GM19328 (cell line): ENCODE data around the gene BTNL2.

ENCODE experiments used
- ATAC-seq: cut with Tn5 transposase; IDR thresholded peaks from one replicate; pipeline ENCODE4 v1.9.1; 2021; ENCODE audit warnings: mild to moderate bottlenecking, moderate library complexity; ENCODE audit not compliant: unreplicated experiment

The BTNL2 gene

GRCh38 chr6:32416036-32416435 is 9.1 kb upstream of the BTNL2 start:
- no peak for ATAC-seq

DNA sequence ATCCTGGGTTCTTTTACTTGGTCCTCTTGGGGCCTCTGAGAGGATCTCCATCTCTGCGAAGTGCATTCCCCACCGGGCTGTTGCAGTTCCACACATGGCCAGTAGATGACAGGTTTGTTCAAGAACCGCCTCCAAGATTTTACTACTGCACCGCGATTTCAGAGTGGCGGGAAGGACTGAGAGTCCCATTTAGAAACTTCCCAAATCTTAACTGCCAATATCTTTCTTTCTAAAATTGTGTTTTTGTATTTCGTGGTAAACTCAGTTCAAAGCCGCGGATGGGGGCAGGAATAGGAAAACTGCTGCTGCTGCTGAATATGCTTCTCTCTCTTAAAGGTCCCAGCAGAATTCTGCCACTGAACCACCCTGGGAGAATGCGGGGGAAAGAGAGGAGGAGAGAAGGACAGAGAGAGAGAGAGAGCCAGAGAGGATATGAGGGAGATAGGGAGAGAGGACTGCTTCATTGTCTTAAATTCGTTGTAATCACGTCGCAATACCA is 8.6 kb upstream of the BTNL2 start:
- ATAC-seq, result no peak

DNA sequence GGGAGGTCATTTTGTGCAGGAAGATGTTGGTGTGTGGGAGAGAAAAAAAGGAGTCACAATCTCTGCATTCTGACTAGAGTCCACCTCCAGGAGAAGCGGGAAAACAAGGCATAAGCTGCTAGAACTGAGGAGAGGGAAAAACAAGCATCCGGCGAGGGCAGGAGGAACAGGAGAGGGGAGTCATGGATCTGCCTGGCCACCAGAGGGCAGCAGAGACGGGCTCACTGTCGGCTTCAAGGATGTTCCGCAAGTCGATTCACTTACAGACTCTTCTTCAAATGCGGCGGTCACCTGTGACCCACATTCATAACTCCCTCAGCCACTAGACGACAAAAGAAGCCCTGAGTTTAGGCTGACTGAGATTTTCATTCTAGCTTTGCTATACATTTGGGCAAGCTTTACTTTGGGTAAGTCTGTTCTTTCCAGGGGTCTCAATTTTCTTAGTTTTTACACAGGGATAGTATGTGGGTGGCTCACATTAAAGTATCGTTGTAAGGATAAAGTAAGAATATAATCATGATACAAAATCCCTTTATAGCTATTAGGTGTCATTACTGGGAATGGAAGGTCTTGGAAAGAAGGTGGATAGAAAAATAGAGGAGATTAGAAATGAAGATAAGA is 6.6 kb upstream of the BTNL2 start:
- ATAC-seq, result no peak

DNA sequence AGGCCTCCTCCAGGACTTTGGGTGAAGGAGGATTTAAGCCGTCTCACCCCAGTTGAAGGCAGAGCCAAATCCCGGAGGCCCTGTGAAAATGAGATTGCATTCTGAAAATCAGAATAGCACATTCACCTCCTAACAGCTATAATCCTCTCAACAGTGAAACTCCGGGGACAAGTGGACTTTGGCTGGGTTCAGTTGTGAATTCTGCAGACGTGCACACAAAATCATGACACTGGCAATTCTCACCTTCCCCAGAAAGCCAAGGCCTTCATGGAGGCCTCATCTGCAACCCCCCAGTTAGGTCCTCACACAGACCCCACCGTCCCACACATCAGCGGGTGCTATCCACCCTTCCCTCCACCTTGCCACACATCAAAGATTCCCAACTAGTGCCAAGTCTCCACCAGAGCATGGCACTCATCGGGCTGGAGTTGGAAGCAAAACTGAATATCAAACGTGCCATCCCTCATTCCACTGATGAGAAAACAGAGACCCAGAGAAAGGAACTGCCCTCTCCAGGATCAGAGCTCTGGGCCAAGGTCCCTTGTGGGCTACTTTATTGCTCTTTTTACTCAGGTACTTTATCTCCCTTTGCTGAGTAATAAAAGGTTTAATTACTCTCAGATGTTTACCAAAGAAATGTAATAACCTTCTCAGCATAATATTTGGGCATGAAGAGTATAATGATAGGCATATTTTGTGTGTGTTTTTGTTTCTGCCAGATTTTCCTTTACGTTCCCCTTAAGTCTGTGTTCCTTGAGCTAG is 4.8 kb upstream of the BTNL2 start:
- ATAC-seq, result no peak

DNA sequence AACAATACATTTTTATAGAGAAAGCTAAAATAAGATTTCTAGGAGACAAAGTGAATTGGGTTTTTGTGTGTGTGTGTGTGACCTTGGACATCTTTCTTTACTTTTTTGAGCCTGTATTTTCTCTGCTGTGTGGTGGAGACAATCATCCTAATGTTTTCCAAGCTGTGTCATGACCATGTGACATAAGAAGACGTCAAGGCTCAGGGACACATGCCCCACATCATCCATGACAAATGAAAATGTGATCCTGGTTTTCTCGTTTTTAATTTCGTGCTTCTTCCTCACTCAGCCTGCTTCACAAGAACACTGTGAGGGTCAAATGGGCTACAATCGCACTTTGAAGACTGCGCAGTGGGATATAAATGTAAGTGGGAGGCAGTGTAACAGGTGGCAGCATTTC is 3.9 kb upstream of the BTNL2 start:
- no peak for ATAC-seq

DNA sequence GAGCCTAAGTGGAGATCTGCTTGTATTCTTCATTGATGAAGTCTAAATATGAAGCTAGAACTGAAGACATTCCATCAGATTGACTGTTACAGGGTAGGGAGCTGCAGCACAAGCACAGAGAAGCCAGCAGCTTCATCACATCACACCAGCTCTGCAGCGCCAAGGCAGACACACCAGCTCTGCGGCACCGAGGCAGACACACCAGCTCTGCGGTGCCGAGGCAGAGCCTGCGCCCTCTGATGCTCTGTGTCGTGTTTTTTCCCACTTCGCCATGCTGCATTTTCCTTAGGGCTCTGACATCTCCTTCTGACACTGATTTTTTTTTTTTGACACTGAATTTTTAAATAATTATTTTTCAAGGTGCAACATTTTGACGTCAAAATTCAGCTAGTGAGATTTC is 784 bp downstream of the BTNL2 start:
- no peak for ATAC-seq

DNA sequence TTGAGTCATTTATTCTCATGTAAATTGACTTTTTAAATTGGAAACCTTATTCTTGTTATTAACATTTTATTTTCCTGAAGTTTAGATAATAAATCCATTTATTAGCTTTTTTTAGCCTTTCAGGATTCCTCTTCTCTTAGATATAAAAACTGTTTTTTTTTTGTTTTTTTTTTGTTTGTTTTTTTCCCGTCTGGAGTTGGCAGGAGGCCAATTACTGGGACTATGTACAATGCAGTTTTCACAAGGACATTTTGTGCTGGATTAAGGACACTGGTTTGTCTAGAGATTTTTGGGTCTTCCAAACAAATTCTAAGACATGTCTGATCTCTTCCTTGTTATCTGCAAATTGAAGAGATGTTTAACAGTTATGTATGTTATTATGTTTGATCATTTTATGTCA is 1.3 kb downstream of the BTNL2 start:
- ATAC-seq, result no peak

- no peak for ATAC-seq
Measured at GRCh38 chr6:32402812-32403211, 4.2 kb downstream of the BTNL2 start.

GRCh38 chr6:32401284-32401963 is 5.6 kb downstream of the BTNL2 start:
- no peak for ATAC-seq

GRCh38 chr6:32397252-32397920 is 9.6 kb downstream of the BTNL2 start:
- peak; percentile 60 for ATAC-seq

DNA sequence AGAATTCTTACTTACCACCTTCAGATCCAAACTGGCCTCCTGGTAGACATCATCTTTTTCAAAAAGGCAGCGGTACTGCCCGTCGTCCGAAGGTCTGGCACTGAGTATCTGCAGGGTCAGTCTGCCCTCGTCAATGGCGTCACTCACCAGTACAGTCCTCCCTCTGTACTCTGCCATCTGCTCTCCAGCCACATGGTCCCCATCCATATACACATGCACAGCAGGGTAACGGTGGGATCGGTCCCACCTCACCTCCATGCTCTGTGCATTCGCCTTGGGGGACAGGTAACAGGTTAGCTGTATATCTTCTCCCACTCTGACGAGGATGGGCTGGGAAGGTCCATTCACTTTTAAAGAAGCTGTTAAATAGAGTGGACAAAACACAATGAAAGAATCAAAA is 11.0 kb downstream of the BTNL2 start:
- ATAC-seq, result no peak

DNA sequence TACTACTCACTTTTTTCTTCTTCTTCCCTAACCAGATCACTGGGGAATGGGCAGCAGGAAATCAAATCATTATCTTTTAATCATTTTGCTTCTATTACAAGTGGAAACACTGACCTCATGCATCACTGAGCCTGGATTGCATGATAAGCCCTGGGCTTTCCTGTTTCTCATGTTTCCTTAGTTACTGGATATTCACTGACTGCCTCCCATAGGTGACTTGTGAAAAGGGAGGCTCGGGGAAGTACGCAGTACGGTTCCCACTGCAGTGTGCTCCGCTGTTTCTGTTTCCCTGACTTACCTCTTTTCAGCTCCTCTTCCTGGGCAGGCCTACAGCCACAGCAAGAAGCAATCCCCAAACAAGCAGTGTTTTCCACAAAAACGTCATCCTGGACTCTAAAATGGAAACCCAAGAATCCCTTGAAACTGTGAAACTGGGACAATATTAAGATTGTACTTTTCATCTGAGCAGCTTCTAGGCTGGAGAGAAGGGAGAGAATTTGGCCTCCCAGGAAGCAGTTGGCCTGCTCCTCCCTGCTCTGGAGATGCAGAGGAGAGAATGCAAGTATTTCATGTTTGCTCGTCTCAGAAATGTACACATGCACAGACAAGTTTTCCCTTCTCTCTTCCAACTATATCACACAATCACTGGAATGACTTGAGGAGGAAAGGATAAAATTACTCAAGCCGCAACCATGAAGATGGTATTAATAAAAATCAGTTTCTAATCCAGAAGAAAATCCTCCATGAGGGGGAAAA is 13.1 kb downstream of the BTNL2 start:
- ATAC-seq, result no peak

- ATAC-seq, result no peak
Measured at GRCh38 chr6:32391505-32391904, 15.5 kb downstream of the BTNL2 start.

GRCh38 chr6:32387589-32388340 is 19.2 kb downstream of the BTNL2 start:
- ATAC-seq, result no peak

GRCh38 chr6:32386040-32386439 is 20.9 kb downstream of the BTNL2 start:
- ATAC-seq, result no peak

DNA sequence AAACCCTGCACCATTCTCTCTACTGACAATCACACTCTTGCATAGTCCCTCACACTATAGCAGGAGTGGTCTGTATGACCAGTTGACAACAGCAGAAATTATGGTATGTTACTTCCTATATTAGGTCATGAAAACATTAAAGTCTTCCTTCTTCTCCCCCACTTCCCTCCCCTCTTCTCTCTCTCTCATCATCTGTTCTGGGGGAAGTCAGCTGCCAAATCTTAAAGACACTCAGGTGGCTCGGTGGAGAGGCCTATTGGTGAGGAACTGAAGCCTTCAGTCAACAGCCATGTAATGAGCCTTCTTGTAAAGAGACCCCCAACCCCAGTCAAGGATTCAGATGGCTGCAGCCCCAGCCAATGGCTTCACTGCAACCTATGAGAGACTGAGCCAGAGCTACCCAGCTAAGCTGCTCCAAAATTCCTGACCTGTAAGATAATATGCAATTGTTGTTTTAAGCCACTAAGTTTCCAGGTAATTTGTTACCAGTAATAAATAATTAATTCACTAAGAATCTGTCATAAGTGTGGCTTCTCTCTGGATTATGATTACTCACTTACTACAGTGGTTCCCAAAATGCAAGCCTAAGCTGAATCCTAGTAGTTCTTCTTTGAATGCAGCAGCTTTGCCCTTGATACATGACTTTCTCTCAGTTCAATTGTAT is 24.1 kb downstream of the BTNL2 start:
- no peak for ATAC-seq

DNA sequence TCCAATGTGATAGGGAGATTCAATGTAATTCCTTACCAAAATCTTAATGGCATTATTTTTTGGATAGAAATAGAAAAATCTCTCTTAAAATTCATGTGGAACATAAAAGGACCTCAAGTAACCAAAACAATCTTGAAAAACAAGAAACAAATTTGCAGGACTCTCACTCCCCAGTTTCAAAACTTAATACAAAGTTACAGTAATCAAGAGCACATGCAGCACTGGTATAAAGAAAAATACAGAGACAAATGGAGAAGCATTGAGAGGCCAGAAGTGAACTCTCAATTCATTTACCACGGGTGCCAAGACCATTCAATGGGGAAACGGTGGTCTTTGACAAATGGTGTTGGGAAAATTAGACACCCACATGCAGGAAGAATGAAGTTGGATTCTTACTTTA is 27.4 kb downstream of the BTNL2 start:
- ATAC-seq, result no peak

DNA sequence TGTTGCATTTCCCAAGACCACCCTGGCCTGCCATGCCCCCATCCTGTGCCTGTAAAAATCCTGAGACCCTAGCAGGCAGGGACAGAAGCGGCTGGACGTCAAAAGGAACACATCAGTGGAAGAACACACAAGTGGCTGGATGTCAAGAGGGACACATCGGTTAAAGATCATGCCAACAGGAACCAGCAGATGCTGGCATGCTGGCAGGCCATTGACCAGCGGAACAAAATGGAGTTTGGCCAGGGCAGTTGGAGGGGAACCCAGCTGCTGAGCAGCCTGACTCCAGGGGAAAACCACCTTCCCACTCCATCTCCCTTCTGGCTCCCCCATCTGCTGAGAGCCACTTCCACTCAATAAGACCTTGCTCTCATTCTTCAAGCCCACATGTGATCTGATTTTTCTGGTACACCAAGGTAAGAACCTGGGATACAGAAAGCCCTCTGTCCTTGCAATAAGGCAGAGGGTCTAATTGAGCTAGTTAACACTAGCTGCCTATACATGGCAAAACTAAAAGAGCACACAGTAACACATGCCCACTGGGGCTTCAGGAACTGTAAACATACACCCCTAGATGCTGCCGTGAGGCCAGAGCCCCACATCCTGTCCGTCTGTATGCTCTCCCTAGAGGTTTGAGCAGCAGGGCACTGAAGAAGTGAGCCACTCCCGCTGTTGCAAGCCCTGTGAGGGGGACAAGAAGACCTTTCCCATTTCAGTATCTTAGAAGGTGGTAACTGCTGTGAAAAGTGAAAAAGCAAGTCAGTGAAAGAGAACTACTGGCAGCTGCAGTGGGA is 31.0 kb downstream of the BTNL2 start:
- no peak for ATAC-seq

DNA sequence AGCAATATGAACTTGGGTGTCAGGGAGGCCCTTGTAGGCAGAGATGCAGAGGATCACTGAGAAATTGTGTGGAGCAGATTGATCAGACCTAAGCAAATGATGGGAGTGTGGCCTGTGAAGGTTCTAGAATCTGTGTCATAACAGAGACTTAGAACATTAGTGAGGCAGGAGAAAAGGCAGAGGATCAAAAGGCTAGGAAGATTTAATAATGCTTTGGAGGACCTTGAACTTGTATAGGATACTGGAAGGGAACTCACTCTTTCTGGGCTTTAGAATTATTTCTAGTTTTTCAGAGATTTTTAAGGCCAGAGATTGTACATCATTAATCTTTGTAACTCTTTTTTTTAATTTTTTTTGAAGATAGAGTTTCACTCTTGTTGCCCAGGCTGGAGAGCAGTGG is 35.2 kb downstream of the BTNL2 start, which contains the start of gene TSBP1:
TSBP1 (minus strand) TSS at position 101 of the 400 bp plus-strand sequence. CDS start 197 bp downstream, outside the sequence.
- no peak for ATAC-seq
